Osteocyte (in vitro differentiated cells): ENCODE data around the gene BMP8B. TPM values are rescaled to one million over a fixed set of nuclear protein-coding genes. Genes with fewer than 3 reads are reported as not detected.
A peak's percentile ranks its signal among the peaks of the same experiment; 100 is the strongest.

Experiments used
- DNase-seq: peaks from one replicate; pipeline ENCODE4 v3.0.0; 2021; ENCODE audit warnings: mixed read lengths; ENCODE audit not compliant: unreplicated experiment; ENCODE audit errors: extremely low spot score
- H3K27ac Mint-ChIP-seq: one replicate; pipeline ENCODE4 v1.8.0; 2021; ENCODE audit warnings: mild to moderate bottlenecking, mixed read lengths; ENCODE audit not compliant: unreplicated experiment
- H3K27me3 Mint-ChIP-seq: one replicate; pipeline ENCODE4 v1.8.0; 2021; ENCODE audit warnings: mixed read lengths; ENCODE audit not compliant: unreplicated experiment
- H3K36me3 Mint-ChIP-seq: one replicate; pipeline ENCODE4 v1.8.0; 2021; ENCODE audit warnings: mixed read lengths; ENCODE audit not compliant: unreplicated experiment
- H3K4me1 Mint-ChIP-seq: one replicate; pipeline ENCODE4 v1.8.0; 2021; ENCODE audit warnings: mixed read lengths; ENCODE audit not compliant: unreplicated experiment
- H3K4me3 Mint-ChIP-seq: one replicate; pipeline ENCODE4 v1.8.0; 2021; ENCODE audit warnings: mild to moderate bottlenecking, moderate library complexity, mixed read lengths; ENCODE audit not compliant: unreplicated experiment
- H3K9me3 Mint-ChIP-seq: one replicate; pipeline ENCODE4 v1.8.0; 2021; ENCODE audit warnings: mixed read lengths; ENCODE audit not compliant: unreplicated experiment
- CTCF ChIP-seq: fragments of 200-600 bp; sonication (generic); IDR thresholded peaks from 2 replicates; pipeline ENCODE4 v1.5.0; 2021; ENCODE audit warnings: antibody characterized with exemption, mild to moderate bottlenecking, moderate library complexity
- total RNA-seq: library from RNA; stranded (reverse); gene quantifications from 2 replicates; pipeline ENCODE4 v1.2.1, GENCODE V29; 2021

The BMP8B gene
- total RNA-seq, 1 donor from 2014 or later = 0.08 TPM

GRCh38 chr1:39755965-39756659 lies 32.6 kb downstream of the BMP8B start:
- Mint-ChIP-seq H3K9me3 (no peaks in the 10 kb centered on the region), H3K36me3 (peaks cover 32% of the 10 kb centered on the region), H3K4me1 (no peaks in the 10 kb centered on the region), H3K4me3 (no peak overlapping the region), H3K27me3 (no peaks in the 10 kb centered on the region), H3K27ac (no peak overlapping the region)
- no peak for TF ChIP-seq CTCF
- peak; percentile 69 for DNase-seq

GRCh38 chr1:39754906-39755504 lies 33.7 kb downstream of the BMP8B start:
- peaks cover 41% of the 10 kb centered on the region for H3K36me3 Mint-ChIP-seq
- TF ChIP-seq CTCF = no peak
- no peaks in the 10 kb centered on the region for H3K9me3 Mint-ChIP-seq
- no peak overlapping the region for H3K27ac Mint-ChIP-seq
- DNase-seq = peak; percentile 73
- no peak overlapping the region for H3K4me3 Mint-ChIP-seq
- no peaks in the 10 kb centered on the region for H3K27me3 Mint-ChIP-seq
- no peaks in the 10 kb centered on the region for H3K4me1 Mint-ChIP-seq

GRCh38 chr1:39754026-39754570 lies 34.6 kb downstream of the BMP8B start:
- Mint-ChIP-seq H3K9me3 (no peaks in the 10 kb centered on the region), H3K36me3 (peaks cover 47% of the 10 kb centered on the region), H3K4me3 (no peak overlapping the region), H3K4me1 (no peaks in the 10 kb centered on the region), H3K27ac (no peak overlapping the region), H3K27me3 (no peaks in the 10 kb centered on the region)
- DNase-seq = peak; percentile 7
- TF ChIP-seq CTCF = no peak

- peak; percentile 74 for DNase-seq
- H3K4me1 Mint-ChIP-seq = no peaks in the 10 kb centered on the region
- no peak for TF ChIP-seq CTCF
- no peaks in the 10 kb centered on the region for H3K27me3 Mint-ChIP-seq
- no peaks in the 10 kb centered on the region for H3K9me3 Mint-ChIP-seq
- peaks cover 51% of the 10 kb centered on the region for H3K36me3 Mint-ChIP-seq
- H3K27ac Mint-ChIP-seq = no peak overlapping the region
- H3K4me3 Mint-ChIP-seq = no peak overlapping the region
Observed at GRCh38 chr1:39753132-39754025, 35.3 kb downstream of the BMP8B start.
